GM12878 (cell line): ENCODE results near the gene CDK2.

Experiments
- NFYB ChIP-seq: IDR thresholded peaks from 2 replicates; pipeline ENCODE4 v1.6.1; 2011; ENCODE audit warnings: low read depth, mild to moderate bottlenecking, low read length, improper control_type of control experiment, moderate library complexity; ENCODE audit not compliant: insufficient read depth
- RFX5 ChIP-seq: IDR thresholded peaks from 2 replicates; pipeline ENCODE4 v1.6.1; 2011; ENCODE audit warnings: low read depth, low read length, improper control_type of control experiment

- no peak for TF ChIP-seq NFYB
- no peak for TF ChIP-seq RFX5
These were observed 47.6 kb downstream of the CDK2 start for GRCh38 chr12:56014205-56014604.
